ENCODE data around the gene RPS24.
"Not testable (repeated sequence)": the region's sequence is repeated elsewhere in the genome, so short reads cannot be mapped to it uniquely, and the experiment has no call there.

Gene RPS24

DNA sequence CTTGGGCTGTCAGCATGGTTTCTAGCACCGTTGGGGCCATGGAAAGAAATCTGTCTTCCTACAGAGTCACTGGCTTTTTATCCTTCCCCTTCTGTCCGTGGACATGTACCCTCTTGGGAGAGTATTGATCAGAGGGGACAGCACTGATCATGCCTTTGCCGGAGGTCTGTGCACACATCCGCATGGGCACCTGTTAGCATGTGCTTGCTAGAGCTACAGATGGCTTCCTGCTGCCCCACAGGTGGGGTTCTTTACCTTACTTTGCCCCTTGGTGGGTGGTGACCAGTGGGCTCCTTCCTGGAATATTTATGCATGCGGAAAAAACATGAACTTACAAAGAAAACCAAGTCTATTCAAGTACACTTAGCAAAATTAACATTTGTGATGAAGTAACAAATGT, 24.9 kb downstream of the RPS24 start:
- DNase-seq = no peak

DNA sequence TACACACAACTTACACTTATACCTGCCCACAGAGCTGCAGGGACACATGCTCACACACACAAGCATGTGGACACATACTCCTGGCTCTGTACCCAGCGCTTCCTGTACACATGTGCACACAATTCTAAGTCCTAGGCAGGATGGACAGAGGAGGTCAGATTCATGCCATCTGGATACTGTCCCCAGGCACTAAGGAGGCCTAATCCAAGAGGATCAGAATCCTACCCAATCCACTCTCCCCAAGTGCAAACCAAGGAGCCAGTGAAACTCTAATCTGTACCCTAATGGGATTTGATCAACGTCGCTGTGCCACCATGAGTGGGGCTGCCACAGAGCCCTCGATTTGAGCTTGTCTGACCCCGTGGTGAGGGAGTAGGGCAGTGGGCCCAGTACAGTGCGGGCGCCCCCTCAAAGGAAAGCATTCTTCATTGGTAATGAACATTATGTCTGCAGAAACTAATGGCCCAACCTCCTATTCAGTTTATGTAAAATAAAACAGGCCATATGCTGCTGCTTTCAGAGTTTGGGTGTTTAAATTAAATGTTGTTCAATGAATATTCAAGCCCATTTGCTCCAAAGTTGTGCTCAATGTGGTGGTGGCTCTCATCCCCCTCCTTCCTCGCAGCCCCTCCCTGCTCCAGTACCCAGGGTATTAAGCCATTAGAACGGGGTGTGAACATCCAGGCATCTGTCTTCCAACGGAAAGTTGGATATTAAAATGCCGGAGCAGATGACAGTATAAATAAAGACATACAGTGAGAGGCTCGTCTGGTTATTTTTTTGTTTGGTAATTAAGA, 26.4 kb downstream of the RPS24 start:
- no peak for DNase-seq

DNA sequence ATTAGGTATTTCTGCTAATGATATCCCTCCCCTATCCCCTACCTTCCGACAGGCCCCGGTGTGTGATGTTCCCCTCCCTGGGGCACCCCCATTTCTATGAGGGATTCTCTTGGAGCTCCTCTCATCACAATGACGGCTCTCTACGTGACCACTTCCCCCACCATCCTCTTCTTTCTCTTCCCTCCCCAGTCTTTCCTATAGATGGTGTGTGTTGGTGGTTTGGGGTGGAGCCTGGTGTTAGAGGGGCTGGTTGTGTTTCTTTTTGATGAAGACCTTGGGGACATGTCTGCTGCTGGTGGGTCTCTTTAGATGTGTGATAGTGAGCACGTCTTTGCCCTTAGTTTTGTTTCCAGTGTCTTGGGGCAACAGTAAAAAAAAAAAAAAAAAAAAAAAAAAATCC, 28.6 kb downstream of the RPS24 start:
- no peak for DNase-seq

- no peak for DNase-seq
Measured at GRCh38 chr10:78063236-78063635, 29.6 kb downstream of the RPS24 start.

GRCh38 chr10:78064919-78065318, 31.3 kb downstream of the RPS24 start:
- not testable (repeated sequence) for DNase-seq

- DNase-seq = no peak
Measured at GRCh38 chr10:78065611-78066010, 31.9 kb downstream of the RPS24 start.

DNA sequence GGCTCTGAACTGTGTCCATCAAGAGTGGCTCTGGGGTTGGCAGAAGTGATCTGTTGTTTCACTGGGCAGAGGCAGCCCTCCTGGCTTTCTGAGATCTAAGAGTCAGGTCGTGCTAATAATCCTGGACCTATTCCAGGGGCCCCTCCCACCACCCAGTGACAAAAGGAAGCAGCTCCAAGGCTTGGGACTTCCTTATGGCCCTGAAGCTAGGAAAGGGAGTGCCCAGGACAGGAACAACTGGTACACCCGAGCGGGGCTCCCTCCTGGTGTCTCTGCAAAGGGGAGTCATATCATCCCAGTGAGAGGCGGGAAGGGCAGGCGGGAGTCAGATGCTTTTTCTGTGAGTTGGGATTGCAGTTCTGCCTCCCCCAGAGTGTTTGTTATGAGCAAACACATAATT, 32.3 kb downstream of the RPS24 start:
- DNase-seq = no peak

- DNase-seq = no peak
Measured at GRCh38 chr10:78066728-78067430, 33.2 kb downstream of the RPS24 start.

GRCh38 chr10:78069151-78069550, 35.5 kb downstream of the RPS24 start:
- no peak for DNase-seq

- DNase-seq = not testable (repeated sequence)
Measured at GRCh38 chr10:78070064-78070463, 36.4 kb downstream of the RPS24 start.

DNA sequence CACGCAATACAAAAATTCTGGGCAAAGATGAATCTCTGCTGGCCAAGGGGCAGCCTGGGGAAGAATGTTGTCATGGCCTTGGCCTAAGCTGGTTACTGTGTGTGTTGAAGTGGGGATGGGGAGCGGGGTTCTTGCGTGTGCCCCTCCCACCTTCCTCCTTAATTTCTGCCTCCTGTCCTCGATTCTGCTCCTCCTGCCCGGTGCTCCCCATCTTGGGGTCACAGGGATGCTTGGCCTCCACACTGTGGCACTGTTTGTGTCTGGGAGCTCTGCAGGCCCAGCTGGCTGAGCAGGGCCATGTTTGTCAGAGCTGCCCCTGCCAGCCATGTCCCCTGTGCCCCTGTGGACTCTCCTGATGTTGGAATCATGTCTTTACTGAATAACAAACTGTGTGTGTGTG, 37.1 kb downstream of the RPS24 start:
- no peak for DNase-seq

GRCh38 chr10:78071140-78071856, 37.6 kb downstream of the RPS24 start:
- DNase-seq = no peak

- DNase-seq = no peak
Measured at GRCh38 chr10:78071857-78072179, 38.2 kb downstream of the RPS24 start.

GRCh38 chr10:78072504-78072903, 38.8 kb downstream of the RPS24 start:
- no peak for DNase-seq

- not testable (repeated sequence) for DNase-seq
Measured at GRCh38 chr10:78075806-78076205, 42.1 kb downstream of the RPS24 start.

DNA sequence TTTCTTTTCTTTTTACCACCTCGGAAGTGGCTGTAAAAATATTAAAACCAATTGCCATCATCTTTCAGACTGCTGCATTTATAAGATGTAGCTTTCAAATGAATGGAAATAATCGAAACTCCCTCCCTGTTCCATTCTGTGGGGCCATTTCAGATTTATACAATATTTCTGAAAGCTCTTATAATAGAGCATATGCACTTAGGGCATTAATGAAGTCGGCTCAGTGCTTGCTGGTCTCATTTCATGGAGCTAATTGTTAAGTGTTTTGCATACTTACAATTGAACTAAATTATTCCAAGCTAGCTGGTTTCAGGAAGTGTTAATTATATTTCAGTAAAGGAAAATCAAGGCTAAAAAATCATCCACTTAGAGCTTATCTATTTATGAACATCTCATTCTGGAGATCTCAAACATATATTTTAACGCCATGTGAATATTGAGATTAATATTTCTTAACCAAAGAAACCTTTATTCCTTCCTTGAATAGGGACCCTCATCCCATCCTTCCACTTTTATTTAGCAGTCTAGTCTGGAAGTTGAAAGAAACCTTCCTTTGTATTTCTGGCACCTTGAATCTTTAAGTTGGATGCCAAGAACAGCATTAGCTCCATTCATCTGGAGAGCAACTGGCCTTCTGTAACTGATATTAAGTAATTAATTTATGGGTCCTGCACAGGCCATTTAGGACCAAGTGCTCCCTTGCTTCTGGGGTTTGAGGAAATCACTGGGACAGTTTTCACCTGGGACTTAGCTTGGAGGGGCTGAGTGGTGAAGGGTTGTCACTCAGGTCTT, 45.1 kb downstream of the RPS24 start:
- DNase-seq = no peak

DNA sequence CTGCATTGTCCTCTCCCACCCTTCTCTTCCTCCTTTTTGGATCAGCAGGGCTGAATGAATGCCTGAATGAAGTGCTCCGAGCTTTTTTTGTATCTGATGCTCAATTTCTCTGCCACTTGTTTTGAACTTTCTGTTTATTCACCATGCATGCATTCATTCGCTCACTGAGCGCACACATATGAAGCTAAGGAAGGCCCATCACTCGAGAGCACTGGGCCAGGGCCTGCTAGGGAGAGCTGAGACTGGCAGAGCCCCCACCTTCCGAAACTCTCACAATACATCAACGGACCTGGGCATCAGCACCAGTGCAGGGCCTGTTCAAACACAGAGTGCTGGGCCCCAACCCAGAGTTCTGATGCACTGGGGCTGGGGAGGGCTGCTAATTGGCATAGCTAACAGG, 45.7 kb downstream of the RPS24 start:
- no peak for DNase-seq

- no peak for DNase-seq
Measured at GRCh38 chr10:78081292-78081691, 47.6 kb downstream of the RPS24 start.

- no peak for DNase-seq
Measured at GRCh38 chr10:78082636-78083035, 49.0 kb downstream of the RPS24 start.

Measured in NCI-H1048 (cell line).